ENCODE results near the gene MGST2.

MGST2 gene

GRCh38 chr4:139738846-139739613 lies 73.4 kb downstream of the MGST2 start:
- no peak for DNase-seq (ENCODE audit: low read depth, low spot score)

- no peak for DNase-seq (ENCODE audit: low read depth, low spot score)
Measured at GRCh38 chr4:139740121-139740520, 74.5 kb downstream of the MGST2 start.

DNA sequence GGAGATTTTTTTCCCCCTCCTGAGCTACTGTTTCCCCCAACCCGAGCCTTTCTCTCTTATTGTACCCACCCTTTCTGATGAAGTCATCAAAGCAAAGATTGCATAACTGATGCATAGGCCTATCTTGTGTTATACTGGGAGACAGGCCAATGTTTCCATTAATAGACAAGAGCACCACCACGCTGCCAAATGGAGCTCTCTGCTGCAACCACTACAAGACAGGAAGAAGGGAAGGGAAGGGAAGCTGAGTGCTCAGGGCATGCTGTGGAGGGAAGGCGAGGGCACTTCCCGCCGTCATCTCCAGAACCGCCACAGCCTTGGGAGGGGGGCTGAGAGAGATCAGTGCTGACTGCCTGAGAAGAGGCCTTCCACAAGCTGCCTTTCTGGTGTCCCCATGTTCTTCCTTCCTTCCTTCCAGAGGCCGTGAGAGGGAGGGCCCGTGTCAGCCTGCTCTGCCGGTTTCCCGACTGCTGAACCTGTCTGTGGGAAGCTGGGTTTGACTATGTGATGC lies 75.0 kb downstream of the MGST2 start:
- no peak for DNase-seq (ENCODE audit: low read depth, low spot score)

DNA sequence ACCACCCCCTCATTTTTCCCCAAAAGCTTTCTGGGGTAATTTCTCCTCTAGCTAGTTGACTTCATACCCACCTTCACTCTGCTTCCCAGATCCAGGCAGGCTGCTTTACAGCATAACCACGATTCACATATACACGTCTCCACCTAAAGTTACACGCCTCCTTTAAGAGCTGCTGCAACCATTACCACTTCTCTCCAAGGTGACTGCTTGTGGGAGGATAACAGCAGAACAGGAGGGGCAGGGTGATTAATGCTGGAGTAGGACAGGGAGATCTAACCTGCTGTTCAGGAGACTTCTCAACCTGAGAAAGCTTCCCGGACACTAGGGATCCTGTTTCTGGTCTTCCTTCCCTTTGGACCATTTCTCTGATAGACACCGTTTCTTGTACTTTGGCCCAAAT lies 77.4 kb downstream of the MGST2 start:
- no peak for DNase-seq (ENCODE audit: low read depth, low spot score)

- no peak for DNase-seq (ENCODE audit: low read depth, low spot score)
Measured at GRCh38 chr4:139744232-139744631, 78.6 kb downstream of the MGST2 start.

DNA sequence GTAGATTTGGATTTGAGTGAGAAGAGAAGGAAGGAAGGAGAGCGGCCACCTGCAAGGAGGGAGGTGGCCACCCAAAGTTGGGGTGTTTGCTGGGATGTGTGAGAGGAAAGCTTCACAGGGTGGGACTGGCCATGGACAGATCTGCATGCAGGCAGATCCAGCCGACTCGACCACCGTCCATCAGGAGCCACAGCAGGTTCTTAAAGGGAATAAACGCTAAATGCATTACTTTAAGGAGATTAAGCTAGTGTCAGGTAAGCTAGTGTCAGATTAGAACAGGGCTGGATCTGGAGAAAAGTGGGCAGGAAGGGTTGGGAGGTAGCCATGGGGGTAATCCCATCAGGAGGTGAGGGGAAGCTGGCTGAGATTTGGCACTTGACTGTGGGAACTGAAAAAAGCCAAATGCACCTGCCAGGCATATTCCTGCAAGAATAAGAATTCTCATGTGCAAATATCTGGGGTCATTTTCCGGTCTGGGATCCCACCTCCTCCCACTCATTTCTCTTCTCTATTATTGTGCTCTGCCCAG lies 79.6 kb downstream of the MGST2 start:
- DNase-seq (ENCODE audit: low read depth, low spot score) = no peak

- no peak for DNase-seq (ENCODE audit: low read depth, low spot score)
Measured at GRCh38 chr4:139746431-139747171, 81.0 kb downstream of the MGST2 start.

DNA sequence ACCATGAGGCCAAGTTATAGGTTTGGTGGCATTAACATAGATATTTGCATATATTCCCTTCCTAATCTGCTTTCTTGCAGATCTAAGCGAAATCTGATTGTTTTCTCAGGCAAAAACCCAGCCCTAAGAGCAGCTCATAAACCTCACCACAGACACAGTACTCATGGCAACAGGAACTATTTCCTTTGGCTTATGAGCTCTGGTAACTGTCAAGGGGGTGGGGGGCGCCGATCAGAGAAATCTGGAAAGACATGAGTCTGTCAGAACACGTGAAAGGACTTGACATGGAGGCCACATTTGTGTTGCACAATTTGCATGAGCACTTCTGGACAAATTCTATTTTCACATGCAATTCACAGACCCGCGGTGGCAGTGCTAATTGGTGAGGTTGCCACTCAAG lies 83.7 kb downstream of the MGST2 start:
- no peak for DNase-seq (ENCODE audit: low read depth, low spot score)

DNA sequence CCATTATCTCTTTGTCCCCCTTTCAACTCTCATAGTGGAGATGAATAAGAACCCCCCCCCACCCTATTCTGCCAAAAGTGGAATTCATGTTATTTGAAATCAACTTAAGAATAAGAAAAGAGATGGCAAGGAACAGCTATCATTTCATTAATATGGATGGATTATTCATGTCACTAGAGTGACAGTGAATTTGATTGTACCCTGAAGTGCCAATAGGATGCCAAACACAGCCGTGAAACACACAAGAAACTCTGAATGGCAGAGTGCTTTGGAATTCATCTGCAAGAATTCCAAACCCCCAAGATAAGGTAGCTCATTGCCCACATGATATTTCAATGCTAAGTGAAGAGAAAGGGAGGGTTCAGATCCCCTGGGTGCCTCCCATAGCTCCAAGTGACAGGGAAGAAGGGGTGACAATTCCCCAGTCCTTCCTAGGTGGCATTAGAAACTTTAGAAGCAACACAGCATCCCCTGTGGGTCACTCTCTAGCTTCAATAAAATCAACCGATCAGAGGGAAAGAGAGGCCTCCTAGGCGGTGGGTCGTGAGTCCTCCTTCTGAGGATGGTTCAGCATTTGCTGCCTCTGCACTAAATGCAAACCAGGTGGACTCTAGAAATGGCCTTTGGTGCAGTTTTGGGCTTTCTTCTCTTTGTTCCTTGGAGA lies 84.3 kb downstream of the MGST2 start:
- DNase-seq (ENCODE audit: low read depth, low spot score) = no peak

- DNase-seq (ENCODE audit: low read depth, low spot score) = no peak
Measured at GRCh38 chr4:139753686-139754085, 88.1 kb downstream of the MGST2 start.

Data from activated naive CD8-positive, alpha-beta T cell treated with anti-CD3 and anti-CD28 coated beads, Interleukin-2, amount 50 U/mL, for 16 hours (primary cell).